ENCODE results near the gene TIPRL. TPM values are rescaled to one million over a fixed set of nuclear protein-coding genes. Genes with fewer than 3 reads are reported as not detected.

Gene TIPRL
- total RNA-seq (2014; rRNA removed; shearing (Covaris generic); ENCODE audit: low replicate concordance), result 43.9 and 53.8 TPM in 2 replicates

- Histone ChIP-seq H3K4me2 (ENCODE audit: low read depth, low read length, poor library complexity, severe bottlenecking) (peak within 1 kb of the TSS; percentile 86), H3K4me3 (ENCODE audit: low read length) (peak within 1 kb of the TSS; percentile 86), H3K9me3 (ENCODE audit: low read length) (no peaks in the 10 kb centered on the region)
Observed at GRCh38 chr1:168178638-168179437, at the start of gene TIPRL. TIPRL (plus strand) TSS chr1:168178962; CDS start chr1:168179078, 116 bp downstream.

GRCh38 chr1:168129933-168130332 lies 48.8 kb upstream of the TIPRL start:
- H3K27ac ChIP-seq (ENCODE audit: low read length), result no peak overlapping the region
- H3K4me1 ChIP-seq (ENCODE audit: low read length), result no peaks in the 10 kb centered on the region
- no peaks in the 10 kb centered on the region for H4K20me1 ChIP-seq (ENCODE audit: insufficient read depth, low read depth, low read length)
- H3K9me2 ChIP-seq (replicated peaks; ENCODE audit: insufficient read depth, low read length), result no peaks in the 10 kb centered on the region
- no peaks in the 10 kb centered on the region for H3K36me3 ChIP-seq (ENCODE audit: insufficient read depth, low read length)
- no peak for DNase-seq
- no peak overlapping the region for H2AFZ ChIP-seq (ENCODE audit: low read length)
- H3K9me3 ChIP-seq (ENCODE audit: low read length), result no peaks in the 10 kb centered on the region
- no peaks in the 10 kb centered on the region for H3K79me2 ChIP-seq (ENCODE audit: low read length)
- no peak overlapping the region for H3K4me3 ChIP-seq (ENCODE audit: low read length)
- H3K9ac ChIP-seq (ENCODE audit: low read length), result no peak overlapping the region
- no peak overlapping the region for H3K4me2 ChIP-seq (ENCODE audit: low read depth, low read length, poor library complexity, severe bottlenecking)
- H3K27me3 ChIP-seq (ENCODE audit: low read length), result no peaks in the 10 kb centered on the region; the same call in 1 of the 2 replicates

More at GRCh38 chr1:168178638-168179437, at the start of gene TIPRL:
- Histone ChIP-seq H3K27ac (ENCODE audit: low read length) (peak within 1 kb of the TSS; percentile 84), H4K20me1 (ENCODE audit: insufficient read depth, low read depth, low read length) (no peaks in the 10 kb centered on the region; the same call in 1 of the 2 replicates), H3K79me2 (ENCODE audit: low read length) (peaks cover 49% of the 10 kb centered on the region), H3K36me3 (ENCODE audit: insufficient read depth, low read length) (peaks cover 3% of the 10 kb centered on the region), H2AFZ (ENCODE audit: low read length) (peak within 1 kb of the TSS; percentile 94), H3K4me1 (ENCODE audit: low read length) (peaks cover 12% of the 10 kb centered on the region), H3K9me2 (replicated peaks; ENCODE audit: insufficient read depth, low read length) (no peaks in the 10 kb centered on the region; the same call in 1 of the 2 replicates), H3K9ac (ENCODE audit: low read length) (peak within 1 kb of the TSS; percentile 93), H3K27me3 (ENCODE audit: low read length) (no peaks in the 10 kb centered on the region)
- peak; percentile 98 for DNase-seq

- Histone ChIP-seq H3K9me3 (ENCODE audit: low read length) (no peaks in the 10 kb centered on the region), H2AFZ (ENCODE audit: low read length) (no peak overlapping the region), H3K36me3 (ENCODE audit: insufficient read depth, low read length) (no peaks in the 10 kb centered on the region), H3K27ac (ENCODE audit: low read length) (no peak overlapping the region), H3K4me3 (ENCODE audit: low read length) (no peak overlapping the region), H3K79me2 (ENCODE audit: low read length) (no peaks in the 10 kb centered on the region), H3K4me1 (ENCODE audit: low read length) (peaks cover 14% of the 10 kb centered on the region), H3K4me2 (ENCODE audit: low read depth, low read length, poor library complexity, severe bottlenecking) (no peak overlapping the region), H3K9me2 (replicated peaks; ENCODE audit: insufficient read depth, low read length) (no peaks in the 10 kb centered on the region), H4K20me1 (ENCODE audit: insufficient read depth, low read depth, low read length) (no peaks in the 10 kb centered on the region), H3K27me3 (ENCODE audit: low read length) (no peaks in the 10 kb centered on the region; the same call in 1 of the 2 replicates), H3K9ac (ENCODE audit: low read length) (no peak overlapping the region)
- DNase-seq, result no peak
Observed at GRCh38 chr1:168134132-168134531, 44.6 kb upstream of the TIPRL start.

GRCh38 chr1:168134642-168135041 lies 44.1 kb upstream of the TIPRL start:
- H3K9me3 ChIP-seq (ENCODE audit: low read length), result no peaks in the 10 kb centered on the region
- H4K20me1 ChIP-seq (ENCODE audit: insufficient read depth, low read depth, low read length), result no peaks in the 10 kb centered on the region
- no peaks in the 10 kb centered on the region; the same call in 1 of the 2 replicates for H3K27me3 ChIP-seq (ENCODE audit: low read length)
- no peaks in the 10 kb centered on the region for H3K79me2 ChIP-seq (ENCODE audit: low read length)
- DNase-seq, result no peak
- H3K4me1 ChIP-seq (ENCODE audit: low read length), result peaks cover 14% of the 10 kb centered on the region
- H2AFZ ChIP-seq (ENCODE audit: low read length), result no peak overlapping the region
- H3K9ac ChIP-seq (ENCODE audit: low read length), result no peak overlapping the region
- no peak overlapping the region for H3K27ac ChIP-seq (ENCODE audit: low read length)
- H3K9me2 ChIP-seq (replicated peaks; ENCODE audit: insufficient read depth, low read length), result no peaks in the 10 kb centered on the region
- no peak overlapping the region for H3K4me3 ChIP-seq (ENCODE audit: low read length)
- H3K4me2 ChIP-seq (ENCODE audit: low read depth, low read length, poor library complexity, severe bottlenecking), result no peak overlapping the region
- H3K36me3 ChIP-seq (ENCODE audit: insufficient read depth, low read length), result no peaks in the 10 kb centered on the region

- no peaks in the 10 kb centered on the region for H3K9me2 ChIP-seq (replicated peaks; ENCODE audit: insufficient read depth, low read length)
- no peaks in the 10 kb centered on the region for H3K9me3 ChIP-seq (ENCODE audit: low read length)
- H3K27me3 ChIP-seq (ENCODE audit: low read length), result no peaks in the 10 kb centered on the region; the same call in 1 of the 2 replicates
- no peak overlapping the region for H2AFZ ChIP-seq (ENCODE audit: low read length)
- peak overlapping the region; percentile 75; the same call in 1 of the 2 replicates for H3K9ac ChIP-seq (ENCODE audit: low read length)
- no peaks in the 10 kb centered on the region for H3K79me2 ChIP-seq (ENCODE audit: low read length)
- H3K4me3 ChIP-seq (ENCODE audit: low read length), result peak overlapping the region; percentile 80
- no peak overlapping the region for H3K27ac ChIP-seq (ENCODE audit: low read length)
- DNase-seq, result peak; percentile 41
- H3K4me1 ChIP-seq (ENCODE audit: low read length), result peaks cover 14% of the 10 kb centered on the region
- H3K36me3 ChIP-seq (ENCODE audit: insufficient read depth, low read length), result no peaks in the 10 kb centered on the region
- no peaks in the 10 kb centered on the region for H4K20me1 ChIP-seq (ENCODE audit: insufficient read depth, low read depth, low read length)
- peak overlapping the region; percentile 97 for H3K4me2 ChIP-seq (ENCODE audit: low read depth, low read length, poor library complexity, severe bottlenecking)
Observed at GRCh38 chr1:168135116-168135920, 43.4 kb upstream of the TIPRL start.

- Histone ChIP-seq H3K27ac (ENCODE audit: low read length) (no peak overlapping the region), H3K4me2 (ENCODE audit: low read depth, low read length, poor library complexity, severe bottlenecking) (peak overlapping the region; percentile 97), H3K27me3 (ENCODE audit: low read length) (no peaks in the 10 kb centered on the region; the same call in 1 of the 2 replicates), H3K4me1 (ENCODE audit: low read length) (peaks cover 14% of the 10 kb centered on the region), H3K9ac (ENCODE audit: low read length) (peak overlapping the region; percentile 75), H4K20me1 (ENCODE audit: insufficient read depth, low read depth, low read length) (no peaks in the 10 kb centered on the region), H3K36me3 (ENCODE audit: insufficient read depth, low read length) (no peaks in the 10 kb centered on the region), H3K9me2 (replicated peaks; ENCODE audit: insufficient read depth, low read length) (no peaks in the 10 kb centered on the region), H3K79me2 (ENCODE audit: low read length) (no peaks in the 10 kb centered on the region), H3K9me3 (ENCODE audit: low read length) (no peaks in the 10 kb centered on the region), H3K4me3 (ENCODE audit: low read length) (peak overlapping the region; percentile 80), H2AFZ (ENCODE audit: low read length) (peak overlapping the region; percentile 94; the same call in 1 of the 2 replicates)
- DNase-seq, result no peak
Observed at GRCh38 chr1:168135921-168136708, 42.6 kb upstream of the TIPRL start.

GRCh38 chr1:168136709-168137514 lies 41.9 kb upstream of the TIPRL start, which contains the start of gene GPR161:
GPR161 (minus strand) TSS chr1:168136930; CDS start chr1:168104850, 32,080 bp downstream.
- Histone ChIP-seq H3K9ac (ENCODE audit: low read length) (peak within 1 kb of the TSS; percentile 75), H3K4me2 (ENCODE audit: low read depth, low read length, poor library complexity, severe bottlenecking) (peak within 1 kb of the TSS; percentile 97), H3K79me2 (ENCODE audit: low read length) (no peaks in the 10 kb centered on the region), H4K20me1 (ENCODE audit: insufficient read depth, low read depth, low read length) (no peaks in the 10 kb centered on the region), H3K27ac (ENCODE audit: low read length) (no peak within 1 kb of the TSS), H2AFZ (ENCODE audit: low read length) (peak within 1 kb of the TSS; percentile 94; the same call in 1 of the 2 replicates), H3K27me3 (ENCODE audit: low read length) (no peaks in the 10 kb centered on the region; the same call in 1 of the 2 replicates), H3K36me3 (ENCODE audit: insufficient read depth, low read length) (no peaks in the 10 kb centered on the region), H3K4me3 (ENCODE audit: low read length) (peak within 1 kb of the TSS; percentile 80), H3K9me2 (replicated peaks; ENCODE audit: insufficient read depth, low read length) (no peaks in the 10 kb centered on the region), H3K4me1 (ENCODE audit: low read length) (peaks cover 14% of the 10 kb centered on the region), H3K9me3 (ENCODE audit: low read length) (no peaks in the 10 kb centered on the region)
- peak; percentile 71 for DNase-seq

Data from Karpas-422 (cell line).